LoVo (cell line): Measurements from ENCODE around the gene ZC3H4.

ENCODE experiments used
- DNase-seq: peaks from one replicate; pipeline ENCODE4 v3.0.0-alpha.2; 2016; ENCODE audit warnings: low spot score

ZC3H4 gene

GRCh38 chr19:47020992-47021496, 92.5 kb downstream of the ZC3H4 start:
- DNase-seq, result no peak

- no peak for DNase-seq
Measured at GRCh38 chr19:47020132-47020805, 93.3 kb downstream of the ZC3H4 start.

GRCh38 chr19:47019431-47020041, 94.0 kb downstream of the ZC3H4 start, which contains the start of gene NPAS1:
Gene NPAS1 (plus strand): TSS chr19:47019837. CDS start chr19:47021048, 1,211 bp downstream.
- DNase-seq, result no peak

- no peak for DNase-seq
Measured at GRCh38 chr19:47018923-47019322, 94.7 kb downstream of the ZC3H4 start.
